CD14-positive monocyte (primary cell): ENCODE measurements around the gene S100Z. TPM values are rescaled to one million over a fixed set of nuclear protein-coding genes. Genes with fewer than 3 reads are reported as not detected.
A peak's percentile ranks its signal among the peaks of the same experiment; 100 is the strongest.

Source experiments
- DNase-seq, 3 donors: peaks; one replicate each; pipeline ENCODE4 v3.0.0-alpha.2; 2011 to 2022
- H2AFZ ChIP-seq: 2 replicates; pipeline ENCODE4 v1.6.0; 2012; ENCODE audit warnings: mild to moderate bottlenecking, low read depth, low read length, inconsistent platforms; ENCODE audit not compliant: insufficient read depth, poor library complexity, severe bottlenecking
- H3K27ac ChIP-seq, 2 donors: 1 replicate in 1 of 2; 2 replicates in 1 of 2; pipeline ENCODE4 v1.5.1; 2012 to 2013; ENCODE audit warnings: low read length in 2 of 2, control low read depth in 1 of 2, inconsistent platforms in 1 of 2, low read depth in 1 of 2, mild to moderate bottlenecking in 1 of 2
- H3K27me3 ChIP-seq, 2 donors: one replicate each; pipeline versions ENCODE4 v1.6.0 to v1.6.1; 2011 to 2013; ENCODE audit warnings: low read length in 2 of 2; ENCODE audit not compliant: control insufficient read depth in 2 of 2, insufficient read depth in 2 of 2
- H3K36me3 ChIP-seq, 2 donors: replicated peaks in 1 of 2; 1 replicate in 1 of 2; 2 replicates in 1 of 2; pipeline versions ENCODE4 v1.5.1 to v1.6.1; 2012 to 2013; ENCODE audit warnings: low read length in 2 of 2, control low read depth in 1 of 2, inconsistent platforms in 1 of 2, mild to moderate bottlenecking in 1 of 2; ENCODE audit not compliant: insufficient read depth in 2 of 2, control insufficient read depth in 1 of 2
- H3K4me1 ChIP-seq, 2 donors: 1 replicate in 1 of 2; 2 replicates in 1 of 2; pipeline versions ENCODE4 v1.5.1 to v1.6.1; 2012 to 2013; ENCODE audit warnings: low read length in 2 of 2, control low read depth in 1 of 2, inconsistent platforms in 1 of 2, mild to moderate bottlenecking in 1 of 2, moderate library complexity in 1 of 2; ENCODE audit not compliant: insufficient read depth in 2 of 2, control insufficient read depth in 1 of 2
- H3K4me2 ChIP-seq: replicated peaks from 2 replicates; pipeline ENCODE3; 2012; ENCODE audit warnings: low read length, moderate library complexity, mild to moderate bottlenecking; ENCODE audit not compliant: poor library complexity, severe bottlenecking; ENCODE audit errors: extremely low read depth
- H3K4me3 ChIP-seq, 3 experiments: fragments of 200-600 bp in 1 of 3; sonication (generic) in 1 of 3; replicated peaks in 1 of 3; 1 replicate in 2 of 3; 2 replicates in 1 of 3; pipeline ENCODE4 v1.5.1; 2011 to 2013; ENCODE audit warnings: low read length in 3 of 3, mild to moderate bottlenecking in 3 of 3, control low read depth in 2 of 3, low read depth in 2 of 3, inconsistent platforms in 1 of 3, moderate library complexity in 1 of 3
- H3K79me2 ChIP-seq: 2 replicates; pipeline ENCODE4 v1.6.0; 2012; ENCODE audit warnings: mild to moderate bottlenecking, control low read depth, inconsistent platforms, low read length, moderate library complexity; ENCODE audit not compliant: insufficient read depth
- H3K9ac ChIP-seq: 2 replicates; pipeline ENCODE4 v1.6.0; 2017; ENCODE audit warnings: low read length, mild to moderate bottlenecking; ENCODE audit not compliant: insufficient read depth, poor library complexity, severe bottlenecking
- H3K9me3 ChIP-seq, 2 donors: replicated peaks in 1 of 2; 1 replicate in 1 of 2; 2 replicates in 1 of 2; pipeline versions ENCODE4 v1.5.1 to v1.6.1; 2012 to 2013; ENCODE audit warnings: low read length in 2 of 2, control low read depth in 1 of 2; ENCODE audit not compliant: control insufficient read depth in 1 of 2, insufficient read depth in 1 of 2
- H4K20me1 ChIP-seq: 2 replicates; pipeline ENCODE4 v1.6.0; 2012; ENCODE audit warnings: mild to moderate bottlenecking, low read length, control low read depth, moderate library complexity; ENCODE audit not compliant: insufficient read depth
- H3K27ac Mint-ChIP-seq, 7 donors: one replicate each; pipeline ENCODE4 v1.8.0; 2020; ENCODE audit warnings: mild to moderate bottlenecking in 7 of 7, mixed read lengths in 7 of 7, moderate library complexity in 6 of 7, inconsistent platforms in 2 of 7
- H3K27me3 Mint-ChIP-seq, 3 donors: one replicate each; pipeline ENCODE4 v1.8.0; 2021 to 2022; ENCODE audit warnings: low read depth in 3 of 3, mild to moderate bottlenecking in 3 of 3, mixed read lengths in 3 of 3, moderate library complexity in 3 of 3, inconsistent platforms in 1 of 3
- H3K36me3 Mint-ChIP-seq, 2 donors: one replicate each; pipeline ENCODE4 v1.8.0; 2020; ENCODE audit warnings: mixed read lengths in 2 of 2, inconsistent platforms in 1 of 2, mild to moderate bottlenecking in 1 of 2
- H3K4me1 Mint-ChIP-seq: one replicate; pipeline ENCODE4 v1.8.0; 2020; ENCODE audit warnings: mild to moderate bottlenecking, mixed read lengths
- H3K4me3 Mint-ChIP-seq, 2 donors: one replicate each; pipeline ENCODE4 v1.8.0; 2020; ENCODE audit warnings: mild to moderate bottlenecking in 2 of 2, mixed read lengths in 2 of 2, moderate library complexity in 1 of 2
- H3K9me3 Mint-ChIP-seq, 7 donors: one replicate each; pipeline ENCODE4 v1.8.0; 2020 to 2022; ENCODE audit warnings: mixed read lengths in 7 of 7, mild to moderate bottlenecking in 6 of 7, moderate library complexity in 6 of 7, inconsistent platforms in 2 of 7
- CTCF ChIP-seq: fragments of 200-600 bp; IDR thresholded peaks from one replicate; pipeline ENCODE4 v1.8.0; 2022; ENCODE audit warnings: antibody characterized with exemption, mild to moderate bottlenecking
- WGBS: methylation state at CpG from one replicate; pipeline ENCODE4 v1.1.5; 2013; ENCODE audit warnings: missing lambda C conversion rate; ENCODE audit not compliant: insufficient coverage; 5-methylcytosine and 5-hydroxymethylcytosine counted together
- intact Hi-C, 2 donors: fragments of 100-400 bp; cut with micrococcal nuclease; formaldehyde crosslinking; loops; one replicate each; pipeline versions ENCODE4 v1.15.0 to v1.15.1; 2023
- polyA plus RNA-seq, 3 donors: library from polyadenylated mRNA; depleted of rRNA in 1 of 3; unstranded in 2 of 3; stranded (reverse) in 1 of 3; fragments of 300-500 nt in 2 of 3; fragments of >200 nt in 1 of 3; fragmentation: Illumina TruSeq in 2 of 3; gene quantifications; 1 replicate in 2 of 3; 2 replicates in 1 of 3; pipeline ENCODE4 v1.2.3, GENCODE V29; 2012 to 2021

Gene S100Z
- polyA plus RNA-seq, 3 donors: 13.4 to 39.3 (median 21.2) TPM

- peaks cover 0 to 1% (median 0%) of the 10 kb centered on the region in 7 donors for H3K9me3 Mint-ChIP-seq
- TF ChIP-seq CTCF: no peak
- DNase-seq: peak; percentile 37 to 64 (median 49)
Measured at GRCh38 chr5:76859591-76860247, 9.9 kb downstream of the S100Z start.

GRCh38 chr5:76861612-76862011 is 11.8 kb downstream of the S100Z start:
- Histone ChIP-seq H3K36me3 (peaks cover 11 to 23% of the 10 kb centered on the region in 2 donors), H3K27ac (no peak overlapping the region), H3K9me3 (no peaks in the 10 kb centered on the region), H3K4me2 (no peak overlapping the region), H4K20me1 (no peaks in the 10 kb centered on the region), H2AFZ (no peak overlapping the region), H3K4me1 (peaks cover 42 to 45% of the 10 kb centered on the region in 2 donors), H3K27me3 (no peaks in the 10 kb centered on the region), H3K4me3 (no peak overlapping the region), H3K9ac (no peak overlapping the region), H3K79me2 (peaks cover 69% of the 10 kb centered on the region)
- no peak for TF ChIP-seq CTCF
- H3K4me1 Mint-ChIP-seq: peaks cover 42% of the 10 kb centered on the region
- no peak for DNase-seq
- no peak overlapping the region for H3K27ac Mint-ChIP-seq
- H3K36me3 Mint-ChIP-seq: peaks cover 14 to 25% of the 10 kb centered on the region in 2 donors
- peaks cover 0 to 2% (median 0%) of the 10 kb centered on the region in 3 donors for H3K27me3 Mint-ChIP-seq
- peaks cover 0 to 1% (median 0%) of the 10 kb centered on the region in 7 donors for H3K9me3 Mint-ChIP-seq
- no CpG with 5 or more reads among the region's 5 CpGs for WGBS
- intact Hi-C loops: loop anchor here (10.0 kb wide), 3 partner anchors 153 to 633 kb away; partner anchors contain the start of gene WDR41 (in 1 of the 2)
- no peak overlapping the region for H3K4me3 Mint-ChIP-seq

More at GRCh38 chr5:76859591-76860247, 9.9 kb downstream of the S100Z start:
- Histone ChIP-seq H3K4me3 (peak overlapping the region in 1 of 3 experiments; percentile 23), H3K9ac (no peak overlapping the region), H4K20me1 (no peaks in the 10 kb centered on the region), H2AFZ (peak overlapping the region; percentile 41), H3K4me1 (peaks cover 61 to 64% of the 10 kb centered on the region in 2 donors), H3K4me2 (peak overlapping the region; percentile 12), H3K36me3 (peaks cover 6 to 16% of the 10 kb centered on the region in 2 donors), H3K79me2 (peaks cover 73% of the 10 kb centered on the region), H3K27me3 (no peaks in the 10 kb centered on the region), H3K27ac (peak overlapping the region; percentile 74 to 86), H3K9me3 (no peaks in the 10 kb centered on the region)
- Mint-ChIP-seq H3K27ac (peak overlapping the region; percentile 73 to 94 (median 88)), H3K4me3 (peak overlapping the region in 1 of 2 donors; percentile 11), H3K4me1 (peaks cover 61% of the 10 kb centered on the region), H3K36me3 (peaks cover 14 to 30% of the 10 kb centered on the region in 2 donors), H3K27me3 (no peaks in the 10 kb centered on the region)
- intact Hi-C loops: loop anchor here (10.0 kb wide), 3 partner anchors 155 to 635 kb away; partner anchors contain the start of gene WDR41 (in 1 of the 2)
- WGBS: 0% methylated on average over 4 of the region's 10 CpGs
